Neutrophil (primary cell): Measurements from ENCODE around the gene LIG1.

ENCODE experiments used
- H3K27ac ChIP-seq: fragments of 200-600 bp; sonication (generic); 2 replicates; pipeline ENCODE4 v1.5.1; 2016; ENCODE audit warnings: mild to moderate bottlenecking, moderate library complexity
- H3K27me3 ChIP-seq: fragments of 200-600 bp; sonication (generic); 2 replicates; pipeline ENCODE4 v1.6.0; 2016; ENCODE audit warnings: mild to moderate bottlenecking
- H3K36me3 ChIP-seq: fragments of 200-600 bp; sonication (generic); 2 replicates; pipeline ENCODE4 v1.5.1; 2017
- H3K4me1 ChIP-seq, 2 experiments: fragments of 200-600 bp in 1 of 2; sonication (generic) in 1 of 2; 1 replicate in 1 of 2; 2 replicates in 1 of 2; pipeline versions ENCODE4 v1.5.1 to v1.6.1; 2013 to 2016; ENCODE audit warnings: low read depth in 1 of 2, low read length in 1 of 2, mild to moderate bottlenecking in 1 of 2, moderate library complexity in 1 of 2; ENCODE audit not compliant: control insufficient read depth in 1 of 2, insufficient read depth in 1 of 2
- H3K4me3 ChIP-seq, 2 experiments: fragments of 200-600 bp in 1 of 2; sonication (generic) in 1 of 2; 1 replicate in 1 of 2; 2 replicates in 1 of 2; pipeline ENCODE4 v1.5.1; 2013 to 2016; ENCODE audit warnings: low read depth in 1 of 2, low read length in 1 of 2, mild to moderate bottlenecking in 1 of 2, moderate library complexity in 1 of 2
- H3K9me3 ChIP-seq: fragments of 200-600 bp; sonication (generic); 2 replicates; pipeline ENCODE4 v1.5.1; 2016
- CTCF ChIP-seq: fragments of 200-600 bp; sonication (generic); IDR thresholded peaks from 2 replicates; pipeline ENCODE4 v1.5.1; 2016; ENCODE audit warnings: antibody characterized with exemption

LIG1 gene

GRCh38 chr19:48186541-48186991 is 16.4 kb upstream of the LIG1 start:
- Histone ChIP-seq H3K27me3 (no peaks in the 10 kb centered on the region), H3K4me3 (no peak overlapping the region), H3K9me3 (no peaks in the 10 kb centered on the region), H3K4me1 (no peaks in the 10 kb centered on the region), H3K36me3 (peaks cover 23% of the 10 kb centered on the region), H3K27ac (no peak overlapping the region)
- TF ChIP-seq CTCF = no peak

- H3K27me3 ChIP-seq = no peaks in the 10 kb centered on the region
- no peaks in the 10 kb centered on the region for H3K9me3 ChIP-seq
- H3K4me3 ChIP-seq = no peak overlapping the region
- H3K4me1 ChIP-seq = no peaks in the 10 kb centered on the region
- TF ChIP-seq CTCF = no peak
- no peak overlapping the region for H3K27ac ChIP-seq
- H3K36me3 ChIP-seq = peaks cover 19% of the 10 kb centered on the region
Observed at GRCh38 chr19:48186015-48186414, 15.9 kb upstream of the LIG1 start.

GRCh38 chr19:48183356-48183755 is 13.2 kb upstream of the LIG1 start:
- H3K4me1 ChIP-seq = no peaks in the 10 kb centered on the region
- TF ChIP-seq CTCF = no peak
- H3K27ac ChIP-seq = no peak overlapping the region
- H3K4me3 ChIP-seq = no peak overlapping the region
- H3K36me3 ChIP-seq = peaks cover 22% of the 10 kb centered on the region
- no peaks in the 10 kb centered on the region for H3K27me3 ChIP-seq
- no peaks in the 10 kb centered on the region for H3K9me3 ChIP-seq

- no peak for TF ChIP-seq CTCF
- peaks cover 21% of the 10 kb centered on the region for H3K36me3 ChIP-seq
- H3K27ac ChIP-seq = no peak overlapping the region
- no peak overlapping the region for H3K4me3 ChIP-seq
- H3K27me3 ChIP-seq = no peaks in the 10 kb centered on the region
- H3K4me1 ChIP-seq = no peaks in the 10 kb centered on the region
- H3K9me3 ChIP-seq = no peaks in the 10 kb centered on the region
Observed at GRCh38 chr19:48182434-48182833, 12.3 kb upstream of the LIG1 start.

- Histone ChIP-seq H3K27me3 (no peaks in the 10 kb centered on the region), H3K9me3 (no peaks in the 10 kb centered on the region), H3K4me1 (no peaks in the 10 kb centered on the region), H3K27ac (no peak overlapping the region), H3K4me3 (no peak overlapping the region), H3K36me3 (peaks cover 21% of the 10 kb centered on the region)
- TF ChIP-seq CTCF = no peak
Observed at GRCh38 chr19:48181505-48181904, 11.4 kb upstream of the LIG1 start.

GRCh38 chr19:48176226-48176625 is 6.1 kb upstream of the LIG1 start:
- Histone ChIP-seq H3K4me1 (peaks cover 24 to 28% of the 10 kb centered on the region in 2 experiments), H3K27ac (no peak overlapping the region), H3K36me3 (peaks cover 5% of the 10 kb centered on the region), H3K4me3 (no peak overlapping the region), H3K9me3 (no peaks in the 10 kb centered on the region), H3K27me3 (no peaks in the 10 kb centered on the region)
- no peak for TF ChIP-seq CTCF
